Measurements from ENCODE around the gene TNFRSF4. TPM values are rescaled to one million over a fixed set of nuclear protein-coding genes. Genes with fewer than 3 reads are reported as not detected.

The TNFRSF4 gene
- total and polyA plus RNA-seq, 9 of the 15 experiments (the other 6 are each of a cell fraction or from before 2014, with no cell fraction given) = 0.07 to 0.44 (median 0.19) TPM; not detected in 5

- CTCF ChIA-PET (ENCODE audit: low intra/inter-chr PET ratio) = no interaction called here
- no peak for FAIRE-seq
- intact Hi-C loops (cut with micrococcal nuclease) (no loop called here), in situ Hi-C loops (cut with MboI) (no loop called here)
- DNase-seq (ENCODE audit: extremely low read depth in 1 of 4, low spot score in 3 of 4) = no peak
- peaks cover 94% of the 10 kb centered on the region for H3K36me3 ChIP-seq (ENCODE audit: control insufficient read depth, insufficient read depth, low read length)
- H3K27ac ChIP-seq (ENCODE audit: extremely low read depth, low read depth, low read length) = no peak overlapping the region
- no peak overlapping the region; a peak in 1 of 4 replicates for H3K9ac ChIP-seq (ENCODE audit: insufficient read depth in 1 of 2, low read depth in 2 of 2, low read length in 2 of 2)
- no peak for TF ChIP-seq CAMTA2 (CRISPR knock-in tag; conservative IDR thresholded peaks at IDR 0.05)
- TF ChIP-seq HMG20B (CRISPR knock-in tag; IDR thresholded peaks at IDR 0.05) = no peak
- no peak for TF ChIP-seq NR4A1 (CRISPR knock-in tag; IDR thresholded peaks at IDR 0.05)
- no peak for TF ChIP-seq NR4A1 (tag; IDR thresholded peaks at IDR 0.05)
- no peak for TF ChIP-seq MEF2A (IDR thresholded peaks at IDR 0.05; ENCODE audit: control insufficient read depth, low read depth, low read length)
- TF ChIP-seq TAL1 (IDR thresholded peaks at IDR 0.05) = no peak
- no peak for TF ChIP-seq HOMEZ (CRISPR knock-in tag; IDR thresholded peaks at IDR 0.05)
- TF ChIP-seq CBX2 (IDR thresholded peaks at IDR 0.05; ENCODE audit: insufficient read depth, low read length, poor library complexity, severe bottlenecking) = no peak
- TF ChIP-seq ATF2 (CRISPR knock-in tag; IDR thresholded peaks at IDR 0.05) = no peak
- POLR2A ChIA-PET = no interaction called here
- no peak overlapping the region for H3K4me3 ChIP-seq
- no peak overlapping the region for H2AFZ ChIP-seq (ENCODE audit: low read depth, low read length)
- peaks cover 8% of the 10 kb centered on the region; the same call in 1 of the 2 replicates for H4K20me1 ChIP-seq (replicated peaks; ENCODE audit: control insufficient read depth, insufficient read depth, low read length)
- H3K9me1 ChIP-seq (ENCODE audit: control insufficient read depth, insufficient read depth, low read length) = peaks cover 7% of the 10 kb centered on the region
- BruUV-seq (replicated peaks) = no TSS peak
- H3K79me2 ChIP-seq (ENCODE audit: control insufficient read depth, insufficient read depth, low read length) = peaks cover 12% of the 10 kb centered on the region
- no peaks in the 10 kb centered on the region for H3K9me3 ChIP-seq (replicated peaks; ENCODE audit: control insufficient read depth, insufficient read depth, low read depth, low read length)
- no peak overlapping the region for H3K4me2 ChIP-seq (ENCODE audit: insufficient read depth, low read length)
- 97% methylated on average over 12 of the region's 18 CpGs for WGBS (ENCODE audit: insufficient coverage, low coverage, missing lambda C conversion rate)
- no peaks in the 10 kb centered on the region for H3K27me3 ChIP-seq (ENCODE audit: control insufficient read depth in 2 of 2, insufficient read depth in 2 of 2, low read length in 2 of 2)
- no peak for ATAC-seq
- peaks cover 0 to 39% of the 10 kb centered on the region in 2 experiments; a peak in 2 of 5 replicates for H3K4me1 ChIP-seq (replicated peaks in 1 of 2; ENCODE audit: control insufficient read depth in 2 of 2, insufficient read depth in 2 of 2, low read length in 2 of 2)
Observed at GRCh38 chr1:1259540-1259939, 45.6 kb upstream of the TNFRSF4 start.

Data from K562 (cell line).